ENCODE data around the gene OTOL1.

OTOL1 gene

GRCh38 chr3:161548301-161548700 lies 51.7 kb downstream of the OTOL1 start:
- DNase-seq, result no peak

GRCh38 chr3:161549261-161549660 lies 52.7 kb downstream of the OTOL1 start:
- DNase-seq, result no peak

- no peak for DNase-seq
Measured at GRCh38 chr3:161550491-161551195, 54.0 kb downstream of the OTOL1 start.

GRCh38 chr3:161551697-161552096 lies 55.1 kb downstream of the OTOL1 start:
- no peak for DNase-seq

GRCh38 chr3:161552984-161553560 lies 56.5 kb downstream of the OTOL1 start:
- DNase-seq, result no peak
